Activated CD4-positive, alpha-beta T cell treated with anti-CD3 and anti-CD28 coated beads, Interleukin-2, amount 10 ng/mL, durations not matched to agents 24 days and 14 days (primary cell): ENCODE data around the gene EXOC2. TPM values are rescaled to one million over a fixed set of nuclear protein-coding genes. Genes with fewer than 3 reads are reported as not detected.

Experiments
- DNase-seq: peaks from one replicate; pipeline ENCODE4 v3.0.0; 2022
- H3K27ac Mint-ChIP-seq: one replicate; pipeline ENCODE4 v1.8.0; 2022; ENCODE audit warnings: mild to moderate bottlenecking, mixed read lengths
- H3K27me3 Mint-ChIP-seq: one replicate; pipeline ENCODE4 v1.8.0; 2022; ENCODE audit warnings: mixed read lengths
- H3K36me3 Mint-ChIP-seq: one replicate; pipeline ENCODE4 v1.8.0; 2022; ENCODE audit warnings: low read depth, mild to moderate bottlenecking, mixed read lengths
- H3K4me1 Mint-ChIP-seq: one replicate; pipeline ENCODE4 v1.8.0; 2021; ENCODE audit warnings: mixed read lengths
- H3K4me3 Mint-ChIP-seq: one replicate; pipeline ENCODE4 v1.8.0; 2022; ENCODE audit warnings: mild to moderate bottlenecking, moderate library complexity, mixed read lengths
- H3K9me3 Mint-ChIP-seq: one replicate; pipeline ENCODE4 v1.8.0; 2021; ENCODE audit warnings: mixed read lengths
- intact Hi-C: fragments of 100-400 bp; cut with micrococcal nuclease; formaldehyde crosslinking; loops from one replicate; pipeline ENCODE4 v1.15.1; 2023
- total RNA-seq: library from RNA; stranded (reverse); gene quantifications from 2 replicates; pipeline ENCODE4 v1.2.3, GENCODE V29; 2022

The EXOC2 gene, protein sequence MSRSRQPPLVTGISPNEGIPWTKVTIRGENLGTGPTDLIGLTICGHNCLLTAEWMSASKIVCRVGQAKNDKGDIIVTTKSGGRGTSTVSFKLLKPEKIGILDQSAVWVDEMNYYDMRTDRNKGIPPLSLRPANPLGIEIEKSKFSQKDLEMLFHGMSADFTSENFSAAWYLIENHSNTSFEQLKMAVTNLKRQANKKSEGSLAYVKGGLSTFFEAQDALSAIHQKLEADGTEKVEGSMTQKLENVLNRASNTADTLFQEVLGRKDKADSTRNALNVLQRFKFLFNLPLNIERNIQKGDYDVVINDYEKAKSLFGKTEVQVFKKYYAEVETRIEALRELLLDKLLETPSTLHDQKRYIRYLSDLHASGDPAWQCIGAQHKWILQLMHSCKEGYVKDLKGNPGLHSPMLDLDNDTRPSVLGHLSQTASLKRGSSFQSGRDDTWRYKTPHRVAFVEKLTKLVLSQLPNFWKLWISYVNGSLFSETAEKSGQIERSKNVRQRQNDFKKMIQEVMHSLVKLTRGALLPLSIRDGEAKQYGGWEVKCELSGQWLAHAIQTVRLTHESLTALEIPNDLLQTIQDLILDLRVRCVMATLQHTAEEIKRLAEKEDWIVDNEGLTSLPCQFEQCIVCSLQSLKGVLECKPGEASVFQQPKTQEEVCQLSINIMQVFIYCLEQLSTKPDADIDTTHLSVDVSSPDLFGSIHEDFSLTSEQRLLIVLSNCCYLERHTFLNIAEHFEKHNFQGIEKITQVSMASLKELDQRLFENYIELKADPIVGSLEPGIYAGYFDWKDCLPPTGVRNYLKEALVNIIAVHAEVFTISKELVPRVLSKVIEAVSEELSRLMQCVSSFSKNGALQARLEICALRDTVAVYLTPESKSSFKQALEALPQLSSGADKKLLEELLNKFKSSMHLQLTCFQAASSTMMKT
- 43.6 and 44.1 TPM in 2 replicates for total RNA-seq

DNA sequence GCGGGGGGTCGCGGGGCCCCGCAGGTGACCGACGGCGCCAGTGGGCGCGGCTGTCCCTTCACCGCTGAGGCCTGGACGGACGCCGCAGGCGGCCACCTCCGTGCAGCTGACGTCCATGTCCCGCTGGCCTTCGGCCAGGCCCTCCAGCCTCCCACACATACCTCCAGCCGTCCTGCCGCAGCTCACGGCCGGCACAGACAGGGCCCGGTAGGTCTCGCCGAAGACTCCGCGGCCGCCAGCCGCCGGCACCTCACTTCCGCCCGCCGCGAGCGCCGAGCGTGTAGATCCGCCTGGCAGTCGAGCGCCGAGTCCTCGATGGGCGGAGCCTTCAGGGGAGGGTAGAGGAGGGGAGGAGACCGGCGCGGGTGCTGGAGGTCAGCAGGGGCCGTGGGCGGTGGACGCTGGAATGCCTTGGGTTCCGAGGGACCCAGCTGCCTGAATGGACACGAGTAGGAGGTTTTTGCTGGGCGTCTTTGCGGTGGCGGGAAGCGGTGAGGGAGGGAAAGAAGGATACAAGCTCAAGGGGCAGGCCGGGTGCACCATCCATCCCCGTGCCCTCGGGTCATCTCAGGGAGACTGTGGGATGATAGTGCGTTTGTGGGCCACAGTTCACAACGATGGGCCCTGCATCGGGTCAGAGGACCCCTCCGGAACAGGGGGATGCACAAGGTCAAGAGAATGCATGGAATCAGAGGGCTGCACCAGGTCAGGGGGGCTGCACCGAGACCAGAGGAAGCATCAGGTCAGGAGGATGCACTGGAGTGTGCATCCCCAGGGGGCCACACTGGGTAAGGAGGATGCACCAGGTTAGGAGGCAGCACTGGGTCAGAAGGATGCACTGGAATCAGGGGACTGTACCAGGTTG, at the start of gene EXOC2:
TSS of gene EXOC2 (minus strand) at position 282 of the 865 bp plus-strand sequence. CDS start 55,321 bp downstream, outside the sequence.
- H3K4me1 Mint-ChIP-seq: peaks cover 26% of the 10 kb centered on the region
- no peaks in the 10 kb centered on the region for H3K9me3 Mint-ChIP-seq
- peak within 1 kb of the TSS; percentile 98 for H3K4me3 Mint-ChIP-seq
- H3K27me3 Mint-ChIP-seq: no peaks in the 10 kb centered on the region
- peaks cover 16% of the 10 kb centered on the region for H3K36me3 Mint-ChIP-seq
- H3K27ac Mint-ChIP-seq: peak within 1 kb of the TSS; percentile 95
- peak; percentile 97 for DNase-seq
- intact Hi-C loops: loop anchor here (1.0 to 5.0 kb wide), 3 partner anchors 8 to 291 kb away; no protein-coding TSS in a partner anchor

DNA sequence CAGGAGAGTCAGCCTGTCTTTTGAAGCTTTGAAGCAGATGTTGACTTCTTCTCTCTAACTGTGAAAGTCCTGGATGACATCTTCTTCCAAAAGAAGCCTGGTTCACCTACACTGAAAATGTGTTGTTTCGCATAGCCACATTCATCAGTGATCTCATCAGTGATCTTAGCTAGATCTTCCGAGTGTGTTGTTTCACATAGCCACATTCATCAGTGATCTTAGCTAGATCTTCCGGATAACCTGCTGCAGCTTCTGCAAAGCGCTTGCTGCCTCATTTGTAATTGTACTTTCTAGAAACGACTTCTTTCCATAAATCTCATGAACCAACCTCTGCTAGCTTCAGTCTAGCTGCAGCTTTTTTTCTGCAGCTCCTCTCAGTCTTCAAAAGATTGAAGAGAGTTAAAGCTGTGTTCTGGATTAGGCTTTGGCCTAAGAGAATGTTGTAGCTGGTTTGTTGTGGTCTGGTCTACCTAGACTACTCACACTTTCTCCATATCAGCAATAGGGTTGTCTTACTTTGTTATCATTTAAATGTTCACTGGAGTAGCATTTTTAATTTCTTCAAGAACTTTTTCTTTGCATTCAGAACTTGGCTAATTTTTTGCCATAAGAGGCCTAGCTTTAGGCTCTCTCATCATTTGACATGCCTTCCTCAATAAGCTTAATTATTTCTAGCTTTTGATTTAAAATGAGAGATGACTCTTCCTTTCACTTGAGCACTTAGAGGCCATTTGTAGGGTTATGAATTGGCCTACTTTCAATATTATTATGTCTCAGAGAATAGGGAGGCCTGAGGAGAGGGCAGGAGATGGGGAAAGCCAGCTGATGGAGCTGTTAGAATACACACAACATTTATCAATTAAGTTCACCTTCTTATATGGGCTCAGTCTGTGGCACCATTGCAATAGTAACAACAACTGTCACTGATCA, 48.7 kb upstream of the EXOC2 start:
- peaks cover 2% of the 10 kb centered on the region for H3K27me3 Mint-ChIP-seq
- peak overlapping the region; percentile 39 for H3K27ac Mint-ChIP-seq
- intact Hi-C loops: no loop called here
- H3K9me3 Mint-ChIP-seq: no peaks in the 10 kb centered on the region
- no peaks in the 10 kb centered on the region for H3K36me3 Mint-ChIP-seq
- peaks cover 3% of the 10 kb centered on the region for H3K4me1 Mint-ChIP-seq
- no peak overlapping the region for H3K4me3 Mint-ChIP-seq
- no peak for DNase-seq

DNA sequence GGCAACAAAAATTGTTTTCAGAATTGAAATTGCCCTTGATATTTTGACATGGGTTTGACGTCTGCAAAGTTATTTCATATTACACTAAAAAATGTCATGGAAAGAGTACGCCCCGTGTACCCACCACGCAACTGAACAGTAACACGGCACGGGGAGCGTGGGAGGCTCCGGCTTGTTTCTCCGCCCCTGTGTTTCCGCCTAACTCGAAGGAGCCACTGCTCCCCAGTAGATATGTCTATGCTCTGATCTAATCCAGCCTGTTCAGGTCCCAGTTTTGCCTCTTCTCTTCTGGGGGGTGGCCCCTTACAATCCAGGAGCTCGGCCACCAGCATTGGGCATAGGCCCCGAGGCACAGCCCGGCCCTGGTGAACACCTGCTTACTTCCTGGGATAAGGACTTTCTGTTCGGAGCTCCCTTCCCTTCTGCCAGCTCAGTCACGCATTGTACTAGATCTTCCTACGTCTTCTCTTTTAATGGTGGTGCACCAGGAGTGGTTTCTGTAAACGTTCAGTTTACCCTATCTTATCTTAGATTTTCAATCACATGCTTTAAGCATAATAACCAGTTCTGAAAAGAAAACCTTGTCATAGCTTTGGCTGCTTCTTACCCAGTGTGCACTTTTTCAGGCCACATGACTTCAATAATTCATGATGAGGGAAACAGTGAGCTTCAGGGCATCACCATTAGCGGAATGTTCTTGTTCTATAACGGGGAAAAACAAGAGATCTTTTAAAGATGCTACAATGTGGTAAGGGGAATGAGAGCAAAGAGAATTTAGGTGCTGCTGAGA, 43.9 kb upstream of the EXOC2 start:
- no peaks in the 10 kb centered on the region for H3K36me3 Mint-ChIP-seq
- H3K27me3 Mint-ChIP-seq: peaks cover 9% of the 10 kb centered on the region
- H3K4me1 Mint-ChIP-seq: peaks cover 3% of the 10 kb centered on the region
- H3K4me3 Mint-ChIP-seq: no peak overlapping the region
- intact Hi-C loops: no loop called here
- DNase-seq: no peak
- no peaks in the 10 kb centered on the region for H3K9me3 Mint-ChIP-seq
- H3K27ac Mint-ChIP-seq: no peak overlapping the region

DNA sequence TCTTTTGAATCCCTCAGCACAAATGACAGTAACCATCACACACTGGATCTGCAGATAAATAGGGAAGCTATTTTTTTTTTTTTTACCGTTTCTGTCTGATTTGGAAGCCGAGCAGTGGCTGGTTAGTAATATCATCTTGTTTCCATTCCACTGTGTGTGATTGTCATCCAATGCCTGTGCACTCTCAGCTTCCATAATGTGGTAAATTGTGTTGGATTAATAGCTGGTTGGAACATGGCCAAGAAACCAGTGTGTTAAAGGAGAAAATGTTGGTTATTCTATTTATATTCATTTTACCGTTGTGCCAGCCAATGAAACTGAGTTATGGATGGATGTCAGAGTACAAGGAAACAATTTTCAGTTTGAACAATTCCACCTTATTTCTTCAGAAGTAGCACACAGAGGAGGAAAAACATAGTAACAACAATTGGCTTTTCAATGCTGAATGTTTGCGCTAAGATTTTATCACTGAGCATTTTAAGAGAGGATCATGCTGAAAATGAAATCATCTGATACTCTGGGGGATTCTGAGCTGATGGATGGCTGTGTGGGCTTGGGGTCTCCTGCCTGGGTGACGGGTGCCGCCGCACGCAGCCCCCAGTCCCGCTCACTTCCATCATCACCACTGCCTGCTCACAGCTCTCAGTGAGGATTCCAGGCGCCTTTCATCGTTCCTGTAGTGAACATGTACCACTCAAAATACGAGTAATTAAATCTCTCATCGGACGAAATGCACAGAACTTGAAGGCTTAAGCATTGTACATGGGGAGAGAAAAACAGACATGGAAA, 40.7 kb upstream of the EXOC2 start:
- Mint-ChIP-seq H3K36me3 (no peaks in the 10 kb centered on the region), H3K4me3 (no peak overlapping the region), H3K27me3 (peaks cover 29% of the 10 kb centered on the region), H3K27ac (no peak overlapping the region), H3K9me3 (no peaks in the 10 kb centered on the region), H3K4me1 (no peaks in the 10 kb centered on the region)
- no peak for DNase-seq
- intact Hi-C loops: no loop called here

DNA sequence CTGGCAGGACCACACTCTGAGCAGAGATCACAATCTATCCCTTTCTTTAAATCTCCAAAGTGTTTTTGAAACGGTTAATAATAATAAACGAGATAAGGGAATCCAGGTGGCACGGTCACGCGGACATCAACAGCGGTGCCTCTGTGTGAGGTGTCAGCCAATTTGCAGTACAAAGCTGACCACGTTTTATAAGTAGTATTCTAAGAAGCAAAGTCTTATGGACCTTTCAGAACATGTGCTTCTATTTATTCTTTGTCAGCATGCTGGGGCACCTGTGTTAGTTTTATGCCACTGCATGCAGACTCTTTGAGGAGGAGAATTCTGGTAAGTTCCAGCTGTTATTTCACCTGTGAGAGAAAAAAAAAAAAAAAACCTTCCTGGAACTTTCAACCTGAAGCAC, 39.0 kb upstream of the EXOC2 start:
- Mint-ChIP-seq H3K4me3 (no peak overlapping the region), H3K9me3 (no peaks in the 10 kb centered on the region), H3K27me3 (peaks cover 37% of the 10 kb centered on the region), H3K4me1 (no peaks in the 10 kb centered on the region), H3K36me3 (no peaks in the 10 kb centered on the region), H3K27ac (no peak overlapping the region)
- intact Hi-C loops: no loop called here
- DNase-seq: no peak

DNA sequence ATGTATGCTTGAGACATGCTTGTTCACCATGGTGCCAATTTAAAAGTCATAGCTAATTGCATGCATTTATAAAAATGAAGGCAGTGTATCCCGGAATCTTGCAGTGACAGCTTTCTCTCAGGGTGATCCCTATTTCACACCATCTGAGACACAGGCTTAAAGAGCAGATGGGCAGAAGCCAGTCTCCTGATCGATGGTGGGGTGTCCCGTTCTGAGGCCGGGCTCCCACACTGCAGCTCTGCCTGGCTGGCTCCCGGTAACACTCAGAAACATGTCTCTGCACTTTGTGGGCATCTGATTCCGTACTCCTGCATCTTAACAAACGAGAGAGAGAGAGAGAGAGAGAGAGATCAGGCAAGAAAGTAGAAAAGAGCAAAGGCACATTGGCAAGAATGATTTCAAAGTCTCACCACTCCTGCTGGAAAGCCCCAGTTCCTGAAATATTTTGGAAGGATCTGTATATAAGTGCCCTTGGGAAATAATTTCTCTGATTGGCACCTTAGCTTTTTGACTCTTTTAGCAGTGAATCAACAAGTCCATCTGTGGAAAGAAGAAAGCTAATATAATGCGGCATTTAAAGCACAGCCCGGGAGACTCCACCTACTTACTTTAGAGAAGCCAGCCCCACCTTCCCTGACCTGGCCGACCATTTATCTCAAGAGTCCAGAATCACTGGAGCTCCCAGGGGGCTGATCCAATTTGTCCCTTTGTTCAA, 36.8 kb upstream of the EXOC2 start:
- no peaks in the 10 kb centered on the region for H3K9me3 Mint-ChIP-seq
- H3K27me3 Mint-ChIP-seq: peaks cover 52% of the 10 kb centered on the region
- intact Hi-C loops: no loop called here
- H3K4me1 Mint-ChIP-seq: no peaks in the 10 kb centered on the region
- H3K4me3 Mint-ChIP-seq: no peak overlapping the region
- H3K27ac Mint-ChIP-seq: no peak overlapping the region
- H3K36me3 Mint-ChIP-seq: no peaks in the 10 kb centered on the region
- no peak for DNase-seq

DNA sequence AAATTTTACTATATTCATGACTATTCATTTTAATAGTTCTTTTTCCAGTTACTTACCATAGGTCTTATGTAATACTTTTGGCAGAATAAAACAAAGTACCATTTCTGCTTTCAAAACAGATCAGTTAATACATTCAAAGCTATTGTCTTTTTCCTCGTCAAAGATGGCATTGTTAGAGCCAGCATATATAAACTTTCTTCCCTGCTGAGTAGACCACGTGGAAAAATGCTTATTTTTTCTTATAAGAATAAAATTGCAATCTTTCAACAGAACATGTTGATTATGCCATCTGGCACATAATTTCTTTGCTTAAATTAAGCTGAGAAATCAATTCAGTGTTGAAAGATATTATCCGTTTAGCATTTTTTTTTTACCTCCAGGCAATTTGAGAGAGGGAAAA, 34.9 kb upstream of the EXOC2 start:
- intact Hi-C loops: no loop called here
- Mint-ChIP-seq H3K9me3 (no peaks in the 10 kb centered on the region), H3K36me3 (no peaks in the 10 kb centered on the region), H3K4me3 (no peak overlapping the region), H3K27me3 (peaks cover 49% of the 10 kb centered on the region), H3K4me1 (no peaks in the 10 kb centered on the region), H3K27ac (no peak overlapping the region)
- no peak for DNase-seq

DNA sequence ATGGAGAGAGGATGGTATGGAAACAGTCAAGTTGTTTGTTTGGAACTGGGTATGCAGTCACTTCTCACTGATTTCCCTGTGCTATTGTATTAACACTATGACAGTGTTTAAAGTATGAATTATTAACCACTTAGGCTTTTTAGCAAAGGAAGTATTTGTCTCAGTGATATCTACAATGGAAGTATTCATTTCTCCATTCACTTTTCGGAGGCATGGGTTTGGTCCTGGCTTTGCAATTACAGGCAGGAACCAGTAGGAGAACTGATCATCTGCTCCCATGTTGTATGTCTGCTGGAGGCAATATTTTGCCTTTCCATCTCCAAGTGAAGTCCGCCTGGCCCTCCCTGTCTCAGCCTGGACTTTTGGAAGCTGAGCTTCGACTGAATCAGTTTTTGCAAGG, 30.6 kb upstream of the EXOC2 start:
- intact Hi-C loops: loop anchor here (5.0 kb wide), 1 partner anchor 659 kb away; no protein-coding TSS in a partner anchor

DNA sequence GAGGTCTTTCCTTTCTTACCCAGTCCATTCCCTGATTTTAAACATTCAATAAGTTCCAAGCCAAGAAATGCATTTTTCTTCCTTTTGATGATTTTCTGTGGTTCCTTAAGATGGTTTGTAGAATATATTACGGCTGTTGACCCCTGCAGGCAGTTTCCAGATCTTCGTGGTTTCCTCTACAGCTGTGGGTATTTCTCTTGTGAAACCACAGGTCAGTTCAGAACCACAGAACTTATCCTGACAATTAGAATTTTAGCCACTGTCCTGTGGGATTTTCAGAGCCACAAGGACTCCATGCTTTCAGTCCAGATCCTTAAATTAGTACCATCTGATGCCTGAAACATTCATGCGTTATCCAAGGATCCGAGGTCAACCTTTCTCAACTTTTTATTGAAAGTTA, 29.7 kb upstream of the EXOC2 start:
- no peaks in the 10 kb centered on the region for H3K36me3 Mint-ChIP-seq
- intact Hi-C loops: loop anchor here (1.0 to 5.0 kb wide), 2 partner anchors 11 to 660 kb away; no protein-coding TSS in a partner anchor
- no peak overlapping the region for H3K4me3 Mint-ChIP-seq
- peaks cover 8% of the 10 kb centered on the region for H3K4me1 Mint-ChIP-seq
- H3K27ac Mint-ChIP-seq: no peak overlapping the region
- H3K27me3 Mint-ChIP-seq: peaks cover 20% of the 10 kb centered on the region
- DNase-seq: no peak
- H3K9me3 Mint-ChIP-seq: no peaks in the 10 kb centered on the region

More for the DNA sequence above, 30.6 kb upstream of the EXOC2 start:
- peaks cover 8% of the 10 kb centered on the region for H3K4me1 Mint-ChIP-seq
- DNase-seq: no peak
- no peaks in the 10 kb centered on the region for H3K36me3 Mint-ChIP-seq
- H3K27me3 Mint-ChIP-seq: peaks cover 23% of the 10 kb centered on the region
- no peaks in the 10 kb centered on the region for H3K9me3 Mint-ChIP-seq
- H3K4me3 Mint-ChIP-seq: no peak overlapping the region
- H3K27ac Mint-ChIP-seq: no peak overlapping the region

DNA sequence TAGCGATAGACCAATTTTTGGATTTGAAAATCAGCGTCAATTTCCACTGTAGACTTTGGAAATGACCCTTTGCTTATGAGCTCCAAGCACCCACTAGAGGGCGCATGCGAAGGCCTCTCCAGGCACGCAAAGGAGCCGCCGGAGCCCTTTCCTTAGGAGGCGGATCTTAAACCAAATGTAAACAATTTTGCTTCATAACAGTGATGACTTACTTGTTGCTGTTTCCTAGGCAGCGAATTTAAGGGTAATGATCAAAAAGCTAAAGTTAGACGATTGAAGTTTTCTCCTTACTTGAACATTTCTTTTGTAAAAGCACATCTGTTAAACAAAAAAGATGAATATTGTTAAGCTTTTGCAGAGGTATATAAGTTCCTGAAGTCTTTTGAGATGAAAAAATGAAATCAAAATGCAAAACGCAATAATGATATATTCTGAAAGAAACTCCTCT, 29.2 kb upstream of the EXOC2 start:
- Mint-ChIP-seq H3K27me3 (peaks cover 16% of the 10 kb centered on the region), H3K9me3 (no peaks in the 10 kb centered on the region), H3K4me1 (peaks cover 8% of the 10 kb centered on the region), H3K27ac (no peak overlapping the region), H3K4me3 (no peak overlapping the region), H3K36me3 (no peaks in the 10 kb centered on the region)
- intact Hi-C loops: loop anchor here (1.0 to 5.0 kb wide), 2 partner anchors 11 to 660 kb away; no protein-coding TSS in a partner anchor
- DNase-seq: peak; percentile 93

DNA sequence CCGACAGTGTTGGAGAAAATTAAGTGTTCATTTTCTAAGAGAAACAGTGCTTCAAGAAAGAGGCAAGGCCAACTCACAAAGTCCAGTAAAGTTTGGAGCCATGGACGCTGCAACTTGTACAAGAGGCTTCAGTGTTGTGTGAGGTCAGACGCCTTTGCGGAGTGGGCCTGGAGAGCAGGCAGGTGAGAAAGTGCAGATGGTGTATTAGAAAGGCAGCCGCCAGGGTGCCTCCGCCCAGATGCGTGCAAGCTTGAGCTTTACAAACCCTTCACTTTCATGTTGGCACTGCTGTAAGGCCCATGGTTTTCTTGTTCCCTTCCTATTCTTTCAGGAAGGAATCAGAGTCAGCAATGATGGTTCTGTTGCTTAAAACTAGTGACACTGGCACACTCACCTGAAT, 25.4 kb upstream of the EXOC2 start:
- intact Hi-C loops: no loop called here
- no peaks in the 10 kb centered on the region for H3K9me3 Mint-ChIP-seq

More for the DNA sequence above, 25.4 kb upstream of the EXOC2 start:
- DNase-seq: no peak
- Mint-ChIP-seq H3K36me3 (no peaks in the 10 kb centered on the region), H3K4me3 (no peak overlapping the region), H3K27me3 (no peaks in the 10 kb centered on the region), H3K27ac (no peak overlapping the region), H3K4me1 (peaks cover 18% of the 10 kb centered on the region)
